ENCODE measurements around the gene CNRIP1. TPM values are rescaled to one million over a fixed set of nuclear protein-coding genes. Genes with fewer than 3 reads are reported as not detected.

CNRIP1 gene
- total RNA-seq, 1 donor from 2014 or later: 8.8 TPM

GRCh38 chr2:68302281-68302875 lies 17.4 kb downstream of the CNRIP1 start:
- H3K36me3 ChIP-seq (ENCODE audit: control insufficient read depth, insufficient read depth, low read length): no peaks in the 10 kb centered on the region
- H3K27me3 ChIP-seq (ENCODE audit: control insufficient read depth, insufficient read depth, low read length): no peaks in the 10 kb centered on the region
- no peak overlapping the region for H3K4me3 ChIP-seq (ENCODE audit: low read depth, low read length)
- DNase-seq (ENCODE audit: low read depth): no peak
- TF ChIP-seq, protein P1, sequence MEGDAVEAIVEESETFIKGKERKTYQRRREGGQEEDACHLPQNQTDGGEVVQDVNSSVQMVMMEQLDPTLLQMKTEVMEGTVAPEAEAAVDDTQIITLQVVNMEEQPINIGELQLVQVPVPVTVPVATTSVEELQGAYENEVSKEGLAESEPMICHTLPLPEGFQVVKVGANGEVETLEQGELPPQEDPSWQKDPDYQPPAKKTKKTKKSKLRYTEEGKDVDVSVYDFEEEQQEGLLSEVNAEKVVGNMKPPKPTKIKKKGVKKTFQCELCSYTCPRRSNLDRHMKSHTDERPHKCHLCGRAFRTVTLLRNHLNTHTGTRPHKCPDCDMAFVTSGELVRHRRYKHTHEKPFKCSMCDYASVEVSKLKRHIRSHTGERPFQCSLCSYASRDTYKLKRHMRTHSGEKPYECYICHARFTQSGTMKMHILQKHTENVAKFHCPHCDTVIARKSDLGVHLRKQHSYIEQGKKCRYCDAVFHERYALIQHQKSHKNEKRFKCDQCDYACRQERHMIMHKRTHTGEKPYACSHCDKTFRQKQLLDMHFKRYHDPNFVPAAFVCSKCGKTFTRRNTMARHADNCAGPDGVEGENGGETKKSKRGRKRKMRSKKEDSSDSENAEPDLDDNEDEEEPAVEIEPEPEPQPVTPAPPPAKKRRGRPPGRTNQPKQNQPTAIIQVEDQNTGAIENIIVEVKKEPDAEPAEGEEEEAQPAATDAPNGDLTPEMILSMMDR (IDR thresholded peaks at IDR 0.05; ENCODE audit: insufficient read depth, low read length, poor library complexity, severe bottlenecking): no peak

DNA sequence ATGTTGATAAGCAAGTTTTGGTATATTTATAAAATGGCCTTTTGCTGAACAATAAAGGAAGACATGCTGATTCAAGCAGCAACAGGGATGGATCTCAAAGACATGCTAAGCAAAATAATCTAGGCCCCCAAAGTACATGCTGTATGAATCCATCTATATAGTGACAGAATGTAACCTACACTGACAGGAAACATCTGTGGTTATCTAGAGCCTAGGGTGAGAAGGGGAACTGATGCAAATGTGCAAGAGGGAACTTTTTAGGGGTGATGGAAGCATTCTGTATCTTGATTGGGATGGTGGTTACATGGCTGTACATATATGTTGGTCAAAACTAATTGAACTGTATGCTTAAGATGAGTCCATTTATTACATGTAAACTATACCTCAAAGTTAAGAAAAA lies 24.2 kb downstream of the CNRIP1 start:
- H3K4me3 ChIP-seq (ENCODE audit: low read depth, low read length): no peak overlapping the region
- TF ChIP-seq, protein P1 (IDR thresholded peaks at IDR 0.05; ENCODE audit: insufficient read depth, low read length, poor library complexity, severe bottlenecking): no peak
- no peaks in the 10 kb centered on the region for H3K36me3 ChIP-seq (ENCODE audit: control insufficient read depth, insufficient read depth, low read length)
- no peak for DNase-seq (ENCODE audit: low read depth)
- H3K27me3 ChIP-seq (ENCODE audit: control insufficient read depth, insufficient read depth, low read length): no peaks in the 10 kb centered on the region

- no peak overlapping the region for H3K4me3 ChIP-seq (ENCODE audit: low read depth, low read length)
- TF ChIP-seq, protein P1 (IDR thresholded peaks at IDR 0.05; ENCODE audit: insufficient read depth, low read length, poor library complexity, severe bottlenecking): no peak
- no peaks in the 10 kb centered on the region for H3K27me3 ChIP-seq (ENCODE audit: control insufficient read depth, insufficient read depth, low read length)
- H3K36me3 ChIP-seq (ENCODE audit: control insufficient read depth, insufficient read depth, low read length): no peaks in the 10 kb centered on the region
- DNase-seq (ENCODE audit: low read depth): no peak
These were observed 24.8 kb downstream of the CNRIP1 start for GRCh38 chr2:68294913-68295312.

DNA sequence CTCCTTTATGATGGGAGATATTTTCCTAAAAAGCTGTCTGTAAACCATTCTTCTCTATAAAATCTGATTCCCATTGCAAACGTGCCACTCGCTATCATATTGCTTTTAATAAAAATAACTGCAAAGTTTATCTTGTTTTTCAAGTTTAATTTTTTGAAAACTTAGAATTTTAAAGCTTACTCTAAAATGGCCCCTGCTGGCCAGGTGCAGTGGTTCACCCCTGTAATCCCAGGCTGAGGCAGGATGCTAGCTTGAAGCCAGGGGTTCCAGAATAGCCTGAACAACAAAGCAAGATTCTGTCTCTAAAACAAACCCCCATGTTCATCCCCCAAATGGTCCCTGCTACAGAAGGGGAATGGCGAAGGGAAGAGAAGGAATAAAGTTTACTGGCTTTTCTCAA lies 25.6 kb downstream of the CNRIP1 start:
- TF ChIP-seq, protein P1 (IDR thresholded peaks at IDR 0.05; ENCODE audit: insufficient read depth, low read length, poor library complexity, severe bottlenecking): no peak
- no peak for DNase-seq (ENCODE audit: low read depth)
- Histone ChIP-seq H3K4me3 (ENCODE audit: low read depth, low read length) (no peak overlapping the region), H3K27me3 (ENCODE audit: control insufficient read depth, insufficient read depth, low read length) (no peaks in the 10 kb centered on the region), H3K36me3 (ENCODE audit: control insufficient read depth, insufficient read depth, low read length) (no peaks in the 10 kb centered on the region)

GRCh38 chr2:68293755-68294154 lies 26.0 kb downstream of the CNRIP1 start:
- Histone ChIP-seq H3K27me3 (ENCODE audit: control insufficient read depth, insufficient read depth, low read length) (no peaks in the 10 kb centered on the region), H3K4me3 (ENCODE audit: low read depth, low read length) (no peak overlapping the region), H3K36me3 (ENCODE audit: control insufficient read depth, insufficient read depth, low read length) (no peaks in the 10 kb centered on the region)
- TF ChIP-seq, protein P1 (IDR thresholded peaks at IDR 0.05; ENCODE audit: insufficient read depth, low read length, poor library complexity, severe bottlenecking): no peak
- DNase-seq (ENCODE audit: low read depth): no peak

- Histone ChIP-seq H3K27me3 (ENCODE audit: control insufficient read depth, insufficient read depth, low read length) (no peaks in the 10 kb centered on the region), H3K4me3 (ENCODE audit: low read depth, low read length) (no peak overlapping the region), H3K36me3 (ENCODE audit: control insufficient read depth, insufficient read depth, low read length) (no peaks in the 10 kb centered on the region)
- DNase-seq (ENCODE audit: low read depth): no peak
- TF ChIP-seq, protein P1 (IDR thresholded peaks at IDR 0.05; ENCODE audit: insufficient read depth, low read length, poor library complexity, severe bottlenecking): no peak
These were observed 26.7 kb downstream of the CNRIP1 start for GRCh38 chr2:68293024-68293423.
